ENCODE results near the gene TNFRSF19.
"Not testable (repeated sequence)": the region's sequence is repeated elsewhere in the genome, so short reads cannot be mapped to it uniquely, and the experiment has no call there.

TNFRSF19 gene

GRCh38 chr13:23570099-23570920, at the start of gene TNFRSF19:
Gene TNFRSF19, plus strand, starts transcription at chr13:23570412. Its CDS starts 19,772 bp downstream, at chr13:23590184.
- no peak for DNase-seq (ENCODE audit: low read depth)

- DNase-seq (ENCODE audit: low read depth) = not testable (repeated sequence)
Measured at GRCh38 chr13:23529926-23530325, 40.3 kb upstream of the TNFRSF19 start.

GRCh38 chr13:23531446-23531845, 38.8 kb upstream of the TNFRSF19 start:
- DNase-seq (ENCODE audit: low read depth) = no peak

GRCh38 chr13:23534090-23534489, 36.1 kb upstream of the TNFRSF19 start:
- DNase-seq (ENCODE audit: low read depth) = no peak

GRCh38 chr13:23541221-23541824, 28.9 kb upstream of the TNFRSF19 start:
- no peak for DNase-seq (ENCODE audit: low read depth)

- DNase-seq (ENCODE audit: low read depth) = no peak
Measured at GRCh38 chr13:23544668-23545067, 25.5 kb upstream of the TNFRSF19 start.

GRCh38 chr13:23547000-23547590, 23.1 kb upstream of the TNFRSF19 start:
- DNase-seq (ENCODE audit: low read depth) = no peak

GRCh38 chr13:23549724-23550123, 20.5 kb upstream of the TNFRSF19 start:
- DNase-seq (ENCODE audit: low read depth) = no peak

GRCh38 chr13:23550163-23550562, 20.0 kb upstream of the TNFRSF19 start:
- DNase-seq (ENCODE audit: low read depth) = no peak

GRCh38 chr13:23551213-23552008, 18.8 kb upstream of the TNFRSF19 start:
- no peak for DNase-seq (ENCODE audit: low read depth)

GRCh38 chr13:23552171-23552570, 18.0 kb upstream of the TNFRSF19 start:
- no peak for DNase-seq (ENCODE audit: low read depth)

GRCh38 chr13:23552661-23553060, 17.6 kb upstream of the TNFRSF19 start:
- no peak for DNase-seq (ENCODE audit: low read depth)

- no peak for DNase-seq (ENCODE audit: low read depth)
Measured at GRCh38 chr13:23554000-23554399, 16.2 kb upstream of the TNFRSF19 start.

- DNase-seq (ENCODE audit: low read depth) = no peak
Measured at GRCh38 chr13:23557043-23557442, 13.2 kb upstream of the TNFRSF19 start.

- DNase-seq (ENCODE audit: low read depth) = no peak
Measured at GRCh38 chr13:23557733-23558132, 12.5 kb upstream of the TNFRSF19 start.

GRCh38 chr13:23558675-23559536, 11.3 kb upstream of the TNFRSF19 start:
- no peak for DNase-seq (ENCODE audit: low read depth)

GRCh38 chr13:23560571-23561089, 9.6 kb upstream of the TNFRSF19 start:
- no peak for DNase-seq (ENCODE audit: low read depth)

- DNase-seq (ENCODE audit: low read depth) = no peak
Measured at GRCh38 chr13:23561261-23561660, 9.0 kb upstream of the TNFRSF19 start.

- DNase-seq (ENCODE audit: low read depth) = no peak
Measured at GRCh38 chr13:23563085-23563845, 6.9 kb upstream of the TNFRSF19 start.

GRCh38 chr13:23567906-23568460, 2.2 kb upstream of the TNFRSF19 start:
- no peak for DNase-seq (ENCODE audit: low read depth)

All from T-helper 22 cell (primary cell).